Endothelial cell of umbilical vein (primary cell): Measurements from ENCODE around the gene UBR4. TPM values are rescaled to one million over a fixed set of nuclear protein-coding genes. Genes with fewer than 3 reads are reported as not detected.

ENCODE experiments used
- BruUV-seq: library from RNA; stranded (reverse); fragments of 400-500 nt; replicated peaks from 2 replicates; lab custom pipeline; 2021; lab: Mats Ljungman, UMichigan
- CTCF ChIA-PET: fragments of 300-600, 350-600 bp; sonication (Branson Sonifier 250); formaldehyde crosslinking; loops from one replicate; lab custom pipeline; 2021; ENCODE audit warnings: antibody characterized with exemption, inconsistent platforms; lab: Charles Lee
- POLR2A ChIA-PET: fragments of 300-600, 350-600 bp; sonication (Branson Sonifier 250); formaldehyde crosslinking; loops from one replicate; lab custom pipeline; 2021; ENCODE audit warnings: antibody characterized with exemption, inconsistent platforms; lab: Charles Lee
- DNase-seq: peaks from one replicate; pipeline ENCODE4 v3.0.0-alpha.2; 2011; ENCODE audit warnings: low read depth, low spot score
- FAIRE-seq: peaks from 2 replicates; lab custom pipeline; 2011; peaks lifted over from hg19 to GRCh38; lab: Jason Lieb, UNC
- H2AFZ ChIP-seq: 2 replicates; pipeline ENCODE4 v1.6.0; 2012; ENCODE audit warnings: low read depth, low read length, control low read depth, inconsistent platforms
- H3K27ac ChIP-seq: 2 replicates; pipeline ENCODE4 v1.5.1; 2011; ENCODE audit warnings: low read depth, mild to moderate bottlenecking, control low read depth, low read length, moderate library complexity; ENCODE audit not compliant: insufficient read depth
- H3K27me3 ChIP-seq, 2 experiments: 2 replicates each; pipeline versions ENCODE4 v1.6.0 to v1.6.1; 2011; ENCODE audit warnings: low read length in 2 of 2, mixed read lengths in 1 of 2; ENCODE audit not compliant: control insufficient read depth in 2 of 2, insufficient read depth in 2 of 2
- H3K36me3 ChIP-seq, 2 experiments: 2 replicates in 1 of 2; 3 replicates in 1 of 2; pipeline ENCODE4 v1.5.1; 2011; ENCODE audit warnings: low read length in 2 of 2, mild to moderate bottlenecking in 1 of 2, moderate library complexity in 1 of 2; ENCODE audit not compliant: control insufficient read depth in 2 of 2, insufficient read depth in 2 of 2; ENCODE audit errors: extremely low read depth in 1 of 2
- H3K4me1 ChIP-seq: 3 replicates; pipeline ENCODE4 v1.5.1; 2011; ENCODE audit warnings: mild to moderate bottlenecking, low read length; ENCODE audit not compliant: control insufficient read depth, insufficient read depth; ENCODE audit errors: extremely low read depth
- H3K4me2 ChIP-seq: 2 replicates; pipeline ENCODE4 v1.6.1; 2011; ENCODE audit warnings: low read length, control low read depth, mixed read lengths; ENCODE audit not compliant: insufficient read depth
- H3K4me3 ChIP-seq, 3 experiments: fragments of 200-600 bp in 1 of 3; sonication (generic), shearing (Covaris generic) in 1 of 3; replicated peaks in 1 of 3; 2 replicates each; pipeline ENCODE4 v1.5.1; 2011 to 2016; ENCODE audit warnings: control low read depth in 3 of 3, low read length in 3 of 3, mild to moderate bottlenecking in 2 of 3, inconsistent platforms in 1 of 3, low read depth in 1 of 3, moderate library complexity in 1 of 3; ENCODE audit not compliant: insufficient read depth in 1 of 3
- H3K79me2 ChIP-seq: 2 replicates; pipeline ENCODE4 v1.6.0; 2012; ENCODE audit warnings: low read length, inconsistent platforms; ENCODE audit not compliant: control insufficient read depth, insufficient read depth
- H3K9ac ChIP-seq: replicated peaks from 2 replicates; pipeline ENCODE3; 2011; ENCODE audit warnings: low read length, control low read depth; ENCODE audit not compliant: insufficient read depth; ENCODE audit errors: extremely low read depth
- H3K9me1 ChIP-seq: replicated peaks from 3 replicates; pipeline ENCODE4 v1.6.0; 2011; ENCODE audit warnings: mild to moderate bottlenecking, low read length; ENCODE audit not compliant: control insufficient read depth, insufficient read depth; ENCODE audit errors: extremely low read depth
- H3K9me3 ChIP-seq: replicated peaks from 2 replicates; pipeline ENCODE4 v1.5.1; 2012; ENCODE audit warnings: low read length, inconsistent platforms; ENCODE audit not compliant: control insufficient read depth, insufficient read depth
- H4K20me1 ChIP-seq: replicated peaks from 2 replicates; pipeline ENCODE3; 2011; ENCODE audit warnings: mild to moderate bottlenecking, low read length; ENCODE audit not compliant: control insufficient read depth, insufficient read depth; ENCODE audit errors: extremely low read depth
- EZH2 ChIP-seq: IDR thresholded peaks from 2 replicates; pipeline ENCODE4 v1.6.1; 2012; ENCODE audit warnings: borderline replicate concordance, low read depth, mild to moderate bottlenecking, moderate library complexity, low read length, inconsistent platforms; ENCODE audit not compliant: severe bottlenecking
- FOS ChIP-seq: IDR thresholded peaks from 2 replicates; pipeline ENCODE4 v1.6.1; 2011; ENCODE audit warnings: mild to moderate bottlenecking, low read length, moderate library complexity, borderline replicate concordance; ENCODE audit not compliant: insufficient read depth
- GATA2 ChIP-seq: IDR thresholded peaks from 2 replicates; pipeline ENCODE4 v1.7.0; 2011; ENCODE audit warnings: low read depth, mild to moderate bottlenecking, moderate library complexity, mixed read lengths, low read length; ENCODE audit not compliant: insufficient read length, insufficient read depth
- JUN ChIP-seq: IDR thresholded peaks from 2 replicates; pipeline ENCODE4 v1.6.1; 2011; ENCODE audit warnings: borderline replicate concordance, low read depth; ENCODE audit not compliant: insufficient read length, insufficient read depth
- MYC ChIP-seq: IDR thresholded peaks from one replicate; pipeline ENCODE4 v1.6.1; 2011; ENCODE audit warnings: mild to moderate bottlenecking, low read depth, low read length
- POLR2A ChIP-seq: IDR thresholded peaks from 2 replicates; pipeline ENCODE4 v1.6.1; 2012; ENCODE audit warnings: low read depth, mild to moderate bottlenecking, control low read depth, low read length
- POLR2AphosphoS5 ChIP-seq: IDR thresholded peaks from 2 replicates; pipeline ENCODE4 v1.6.1; 2012; ENCODE audit warnings: low read depth, mild to moderate bottlenecking, control low read depth, low read length, moderate library complexity; ENCODE audit not compliant: insufficient read depth
- dilution Hi-C: fragments of 300-500 bp; cut with MboI; formaldehyde crosslinking; loops from one replicate; pipeline ENCODE4 v1.15.0; 2019; ENCODE audit warnings: low sequenced_read_pairs; ENCODE audit not compliant: extremely low pct_ligation_motif_present
- intact Hi-C: fragments of 100-400 bp; cut with micrococcal nuclease; formaldehyde crosslinking; loops from one replicate; pipeline ENCODE4 v1.10.0; 2022
- polyA plus RNA-seq, 4 experiments: library from polyadenylated mRNA; depleted of rRNA in 3 of 4; stranded (reverse) in 3 of 4; unstranded in 1 of 4; fragments of >200 nt; gene quantifications; 2 replicates each; pipeline versions ENCODE4 v1.2.1 to v1.2.3, GENCODE V29; 2011 to 2012; ENCODE audit warnings: missing spikeins in 1 of 4
- total RNA-seq: library from RNA; stranded (reverse); gene quantifications from 2 replicates; pipeline ENCODE4 v1.2.3, GENCODE V29; 2021
- TF ChIP-seq, protein P1 (sequence below): IDR thresholded peaks from 2 replicates; pipeline ENCODE4 v1.6.1; 2011; ENCODE audit not compliant: insufficient read depth, insufficient read length
- TF ChIP-seq, protein P2 (sequence below), 2 donors: IDR thresholded peaks; 1 replicate in 1 of 2; 2 replicates in 1 of 2; pipeline ENCODE4 v1.5.1; 2011; ENCODE audit warnings: low read length in 2 of 2, mild to moderate bottlenecking in 2 of 2, moderate library complexity in 2 of 2, control low read depth in 1 of 2, inconsistent platforms in 1 of 2, low read depth in 1 of 2; ENCODE audit not compliant: insufficient read depth in 1 of 2; ENCODE audit errors: extremely low read depth in 1 of 2

UBR4 gene
- total and polyA plus RNA-seq, 2 donors (not counting 3 experiments of a cell fraction or from before 2014, with no cell fraction given), result 125 to 150 TPM

DNA sequence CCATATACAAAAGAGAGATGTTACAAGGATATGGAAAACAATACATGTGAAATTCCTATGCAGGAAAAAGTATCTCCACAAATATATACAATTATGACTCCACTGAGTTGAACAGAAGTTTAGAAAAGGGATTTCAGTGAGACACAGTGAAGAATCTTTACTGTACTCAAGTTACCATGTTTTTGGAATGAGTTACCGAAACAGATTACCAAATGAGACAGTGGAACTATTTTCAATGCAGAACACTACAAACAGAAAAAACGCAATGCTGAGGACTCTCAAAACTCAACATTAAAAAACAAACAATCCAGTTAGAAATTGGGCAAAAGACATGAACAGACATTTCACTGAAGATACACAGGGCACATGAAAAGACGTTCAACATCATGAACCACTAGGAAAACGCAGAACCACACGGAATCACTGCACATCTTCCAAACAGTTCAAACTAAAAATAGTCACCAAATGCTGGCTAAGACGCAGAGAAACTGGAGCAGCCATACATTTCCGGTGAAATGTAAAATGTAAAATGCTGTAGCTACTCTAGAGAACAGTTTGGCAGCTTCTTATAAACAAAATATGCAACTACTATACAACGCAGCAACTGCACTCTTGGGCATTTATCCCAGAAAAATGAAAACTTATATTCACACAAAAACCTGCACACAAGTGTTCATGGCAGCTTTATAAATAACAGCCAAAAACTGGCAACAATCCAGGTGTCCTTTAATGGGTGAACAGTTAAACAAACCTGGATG lies 118.7 kb downstream of the UBR4 start:
- intact Hi-C loops, result no loop called here
- no peak overlapping the region for H3K9ac ChIP-seq
- POLR2A ChIA-PET, result no interaction called here

More for the DNA sequence above, 118.7 kb downstream of the UBR4 start:
- peak; percentile 31 for FAIRE-seq
- no peaks in the 10 kb centered on the region for H3K79me2 ChIP-seq
- no peak overlapping the region for H2AFZ ChIP-seq
- TF ChIP-seq JUN, result no peak
- TF ChIP-seq POLR2AphosphoS5, result no peak
- no peak for TF ChIP-seq FOS
- TF ChIP-seq POLR2A, result no peak
- no peak for TF ChIP-seq GATA2
- TF ChIP-seq EZH2, result no peak
- TF ChIP-seq MYC, result no peak
- TF ChIP-seq, protein P1, sequence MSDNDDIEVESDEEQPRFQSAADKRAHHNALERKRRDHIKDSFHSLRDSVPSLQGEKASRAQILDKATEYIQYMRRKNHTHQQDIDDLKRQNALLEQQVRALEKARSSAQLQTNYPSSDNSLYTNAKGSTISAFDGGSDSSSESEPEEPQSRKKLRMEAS, result no peak
- TF ChIP-seq, protein P2, sequence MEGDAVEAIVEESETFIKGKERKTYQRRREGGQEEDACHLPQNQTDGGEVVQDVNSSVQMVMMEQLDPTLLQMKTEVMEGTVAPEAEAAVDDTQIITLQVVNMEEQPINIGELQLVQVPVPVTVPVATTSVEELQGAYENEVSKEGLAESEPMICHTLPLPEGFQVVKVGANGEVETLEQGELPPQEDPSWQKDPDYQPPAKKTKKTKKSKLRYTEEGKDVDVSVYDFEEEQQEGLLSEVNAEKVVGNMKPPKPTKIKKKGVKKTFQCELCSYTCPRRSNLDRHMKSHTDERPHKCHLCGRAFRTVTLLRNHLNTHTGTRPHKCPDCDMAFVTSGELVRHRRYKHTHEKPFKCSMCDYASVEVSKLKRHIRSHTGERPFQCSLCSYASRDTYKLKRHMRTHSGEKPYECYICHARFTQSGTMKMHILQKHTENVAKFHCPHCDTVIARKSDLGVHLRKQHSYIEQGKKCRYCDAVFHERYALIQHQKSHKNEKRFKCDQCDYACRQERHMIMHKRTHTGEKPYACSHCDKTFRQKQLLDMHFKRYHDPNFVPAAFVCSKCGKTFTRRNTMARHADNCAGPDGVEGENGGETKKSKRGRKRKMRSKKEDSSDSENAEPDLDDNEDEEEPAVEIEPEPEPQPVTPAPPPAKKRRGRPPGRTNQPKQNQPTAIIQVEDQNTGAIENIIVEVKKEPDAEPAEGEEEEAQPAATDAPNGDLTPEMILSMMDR (IDR thresholded peaks at IDR 0.05; ENCODE audit: extremely low read depth in 1 of 2, insufficient read depth in 1 of 2, low read depth in 1 of 2, low read length in 2 of 2), result no peak
- no peak overlapping the region for H3K4me3 ChIP-seq
- CTCF ChIA-PET, result interaction anchor here (0.7 to 3.0 kb wide), 3 partner anchors 179 to 207 kb away, joined by 3 to 22 read pairs (median 4); no protein-coding TSS in a partner anchor
- H3K27ac ChIP-seq, result no peak overlapping the region
- dilution Hi-C loops, result no loop called here
- H4K20me1 ChIP-seq, result no peaks in the 10 kb centered on the region
- peaks cover 33 to 70% of the 10 kb centered on the region in 2 experiments for H3K36me3 ChIP-seq
- H3K4me1 ChIP-seq, result no peaks in the 10 kb centered on the region
- no peaks in the 10 kb centered on the region for H3K27me3 ChIP-seq
- BruUV-seq, result no TSS peak
- no peaks in the 10 kb centered on the region for H3K9me1 ChIP-seq
- no peaks in the 10 kb centered on the region for H3K9me3 ChIP-seq
- DNase-seq, result no peak
- H3K4me2 ChIP-seq, result no peak overlapping the region
